HUES6 (cell line): ENCODE data around the gene SLC9A2.

Experiments used
- H3K27ac ChIP-seq: 2 replicates; pipeline ENCODE4 v1.7.0; 2013; ENCODE audit warnings: low read depth, mild to moderate bottlenecking, low read length, inconsistent platforms
- H3K27me3 ChIP-seq: 2 replicates; pipeline ENCODE4 v1.6.1; 2013; ENCODE audit warnings: low read length; ENCODE audit not compliant: control insufficient read depth, insufficient read depth
- H3K36me3 ChIP-seq: 2 replicates; pipeline ENCODE4 v1.6.1; 2013; ENCODE audit warnings: low read length; ENCODE audit not compliant: control insufficient read depth, insufficient read depth
- H3K4me1 ChIP-seq: 2 replicates; pipeline ENCODE4 v1.6.1; 2013; ENCODE audit warnings: low read length; ENCODE audit not compliant: control insufficient read depth, insufficient read depth
- H3K4me3 ChIP-seq: 2 replicates; pipeline ENCODE4 v1.5.1; 2013; ENCODE audit warnings: low read depth, low read length
- H3K9ac ChIP-seq: one replicate; pipeline ENCODE4 v1.6.1; 2013; ENCODE audit warnings: mild to moderate bottlenecking, low read length
- H3K9me3 ChIP-seq: 2 replicates; pipeline ENCODE4 v1.6.1; 2013; ENCODE audit warnings: low read depth, low read length; ENCODE audit not compliant: control insufficient read depth, insufficient read depth

Gene SLC9A2

GRCh38 chr2:102619414-102620319 is at the start of gene SLC9A2:
Gene SLC9A2, plus strand, starts transcription at chr2:102619553. Its CDS starts 296 bp downstream, at chr2:102619849.
- H3K27me3 ChIP-seq, result peaks cover 80% of the 10 kb centered on the region
- H3K9ac ChIP-seq, result peak within 1 kb of the TSS; percentile 20
- no peaks in the 10 kb centered on the region for H3K9me3 ChIP-seq
- peak within 1 kb of the TSS; percentile 75 for H3K4me3 ChIP-seq
- H3K4me1 ChIP-seq, result peaks cover 14% of the 10 kb centered on the region
- H3K27ac ChIP-seq, result no peak within 1 kb of the TSS
- H3K36me3 ChIP-seq, result no peaks in the 10 kb centered on the region

DNA sequence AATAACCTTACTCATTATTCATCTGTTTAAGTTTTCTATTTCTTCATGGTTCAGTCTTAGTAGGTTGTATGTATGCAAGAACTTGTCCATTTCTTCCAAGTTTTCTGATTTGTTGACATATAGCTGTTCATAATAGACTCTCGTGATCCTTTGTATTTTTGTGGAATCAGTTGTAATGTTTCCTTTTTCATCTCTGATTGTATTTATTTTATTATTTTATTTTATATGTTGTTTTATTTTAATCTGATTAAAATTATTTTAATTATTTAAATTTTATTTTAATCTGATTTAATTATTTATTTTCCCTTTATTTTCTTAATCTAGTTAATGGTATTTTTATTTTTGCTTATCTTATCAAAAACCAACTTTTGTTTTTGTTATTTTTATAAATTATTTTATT is 43.5 kb upstream of the SLC9A2 start:
- Histone ChIP-seq H3K27ac (no peak overlapping the region), H3K4me1 (no peaks in the 10 kb centered on the region), H3K27me3 (no peaks in the 10 kb centered on the region), H3K9ac (no peak overlapping the region), H3K9me3 (peaks cover 5% of the 10 kb centered on the region; the same call in 1 of the 2 replicates), H3K36me3 (no peaks in the 10 kb centered on the region), H3K4me3 (no peak overlapping the region)

DNA sequence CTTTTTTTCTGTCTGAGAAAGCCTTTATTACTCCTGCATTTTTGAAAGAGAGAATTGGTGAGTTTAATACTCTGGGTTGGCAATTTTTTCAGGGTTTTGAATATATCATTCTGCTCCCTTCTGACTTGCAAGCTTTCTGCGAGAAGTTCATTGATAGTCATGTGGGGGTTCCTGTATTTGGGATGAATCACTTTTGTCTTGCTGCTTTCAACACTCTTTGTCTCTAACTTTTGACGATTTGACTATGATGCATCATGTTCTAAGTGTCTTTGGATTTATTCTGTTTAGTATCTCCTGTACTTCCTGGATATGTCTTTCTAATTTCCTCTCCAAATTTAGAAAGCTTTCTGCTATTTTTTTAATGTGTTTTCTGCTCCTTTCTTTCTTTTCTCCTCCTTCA is 41.0 kb upstream of the SLC9A2 start:
- H3K9ac ChIP-seq, result no peak overlapping the region
- H3K9me3 ChIP-seq, result peaks cover 2% of the 10 kb centered on the region; the same call in 1 of the 2 replicates
- no peaks in the 10 kb centered on the region for H3K36me3 ChIP-seq
- no peaks in the 10 kb centered on the region for H3K27me3 ChIP-seq
- H3K27ac ChIP-seq, result no peak overlapping the region
- H3K4me3 ChIP-seq, result no peak overlapping the region
- no peaks in the 10 kb centered on the region for H3K4me1 ChIP-seq

DNA sequence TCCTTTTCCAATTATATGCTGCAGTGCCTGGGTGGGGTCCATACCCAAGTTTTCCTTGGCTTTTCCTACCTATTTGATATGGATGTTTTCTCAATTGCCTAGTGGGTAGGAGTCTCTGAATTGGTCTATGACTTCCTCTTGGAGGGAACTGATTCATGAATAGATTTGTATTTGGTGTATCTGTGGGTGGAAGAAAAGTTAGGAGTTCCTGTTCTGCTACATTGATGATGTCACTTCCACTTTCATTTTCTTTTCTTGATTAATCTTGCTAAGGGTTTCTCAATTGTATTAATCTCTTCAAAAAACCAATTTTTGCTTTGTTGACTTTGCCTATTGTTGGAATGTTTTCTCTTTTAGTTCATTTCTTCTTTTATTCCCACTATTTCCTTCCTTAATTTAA is 37.4 kb upstream of the SLC9A2 start:
- H3K27ac ChIP-seq, result no peak overlapping the region
- no peaks in the 10 kb centered on the region for H3K9me3 ChIP-seq
- H3K27me3 ChIP-seq, result no peaks in the 10 kb centered on the region
- H3K4me1 ChIP-seq, result peaks cover 9% of the 10 kb centered on the region
- no peak overlapping the region for H3K4me3 ChIP-seq
- no peak overlapping the region for H3K9ac ChIP-seq
- no peaks in the 10 kb centered on the region for H3K36me3 ChIP-seq

DNA sequence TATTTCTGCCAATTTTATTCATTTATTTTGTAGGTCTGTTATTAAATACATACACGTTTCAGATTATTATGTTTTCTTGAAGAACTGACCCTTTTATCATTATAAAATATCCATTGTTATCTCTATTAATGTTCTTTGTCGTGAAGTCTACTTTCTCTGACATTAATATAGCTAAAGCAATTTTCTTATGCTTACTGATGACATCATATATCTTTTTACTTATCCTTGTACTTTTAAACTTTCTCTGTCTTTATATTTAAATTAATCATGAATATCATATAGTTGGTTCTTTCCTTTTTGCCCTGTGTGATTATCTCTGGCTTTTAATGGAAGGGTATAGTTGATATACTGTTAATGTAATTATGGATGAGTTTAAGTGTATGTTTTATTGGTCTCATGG is 36.5 kb upstream of the SLC9A2 start:
- Histone ChIP-seq H3K36me3 (no peaks in the 10 kb centered on the region), H3K9ac (no peak overlapping the region), H3K4me3 (no peak overlapping the region), H3K4me1 (peaks cover 10% of the 10 kb centered on the region), H3K27me3 (no peaks in the 10 kb centered on the region), H3K27ac (no peak overlapping the region), H3K9me3 (no peaks in the 10 kb centered on the region)

DNA sequence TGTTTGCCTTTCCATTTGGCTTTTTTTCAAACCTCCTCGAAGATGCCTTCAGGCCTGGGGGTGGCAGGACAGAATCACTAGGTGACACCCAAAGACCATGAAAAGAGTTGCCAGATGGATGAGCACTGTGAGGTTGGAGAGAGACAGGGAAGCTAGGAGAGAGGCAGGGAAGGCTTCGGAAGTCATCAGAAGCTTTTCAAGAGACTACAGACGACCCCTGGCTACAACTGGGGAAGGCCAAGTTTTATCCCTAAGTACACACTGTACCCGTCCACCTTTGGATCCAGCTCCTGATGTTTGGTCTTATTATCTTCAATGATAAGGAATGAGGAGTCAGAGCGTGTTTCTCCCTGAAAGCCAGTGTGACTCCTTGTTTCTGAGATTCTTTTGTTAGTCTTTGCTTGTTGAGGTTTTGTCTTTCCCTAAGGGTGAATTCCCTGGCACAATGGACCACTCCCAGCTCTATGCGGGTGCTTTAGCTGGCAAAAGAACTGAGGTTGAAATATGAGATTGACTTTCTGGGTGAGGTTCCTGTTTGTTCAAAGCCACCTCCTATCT is 33.4 kb upstream of the SLC9A2 start:
- no peaks in the 10 kb centered on the region for H3K27me3 ChIP-seq
- no peak overlapping the region for H3K9ac ChIP-seq
- no peak overlapping the region for H3K27ac ChIP-seq
- no peak overlapping the region for H3K4me3 ChIP-seq
- no peaks in the 10 kb centered on the region for H3K36me3 ChIP-seq
- no peaks in the 10 kb centered on the region for H3K9me3 ChIP-seq
- H3K4me1 ChIP-seq, result peaks cover 10% of the 10 kb centered on the region

GRCh38 chr2:102588213-102588939 is 31.0 kb upstream of the SLC9A2 start:
- Histone ChIP-seq H3K9ac (no peak overlapping the region), H3K4me3 (no peak overlapping the region), H3K9me3 (no peaks in the 10 kb centered on the region), H3K27ac (no peak overlapping the region), H3K36me3 (no peaks in the 10 kb centered on the region), H3K4me1 (peaks cover 10% of the 10 kb centered on the region), H3K27me3 (no peaks in the 10 kb centered on the region)

GRCh38 chr2:102589444-102589843 is 29.9 kb upstream of the SLC9A2 start:
- H3K27ac ChIP-seq, result no peak overlapping the region
- peaks cover 10% of the 10 kb centered on the region for H3K4me1 ChIP-seq
- H3K36me3 ChIP-seq, result no peaks in the 10 kb centered on the region
- H3K9me3 ChIP-seq, result no peaks in the 10 kb centered on the region
- no peak overlapping the region for H3K4me3 ChIP-seq
- no peaks in the 10 kb centered on the region for H3K27me3 ChIP-seq
- H3K9ac ChIP-seq, result no peak overlapping the region

- no peaks in the 10 kb centered on the region for H3K9me3 ChIP-seq
- H3K4me1 ChIP-seq, result peaks cover 4% of the 10 kb centered on the region; the same call in 1 of the 2 replicates
- no peaks in the 10 kb centered on the region for H3K27me3 ChIP-seq
- no peak overlapping the region for H3K4me3 ChIP-seq
- H3K27ac ChIP-seq, result no peak overlapping the region
- H3K36me3 ChIP-seq, result no peaks in the 10 kb centered on the region
- no peak overlapping the region for H3K9ac ChIP-seq
Observed at GRCh38 chr2:102591491-102592045, 27.8 kb upstream of the SLC9A2 start.

DNA sequence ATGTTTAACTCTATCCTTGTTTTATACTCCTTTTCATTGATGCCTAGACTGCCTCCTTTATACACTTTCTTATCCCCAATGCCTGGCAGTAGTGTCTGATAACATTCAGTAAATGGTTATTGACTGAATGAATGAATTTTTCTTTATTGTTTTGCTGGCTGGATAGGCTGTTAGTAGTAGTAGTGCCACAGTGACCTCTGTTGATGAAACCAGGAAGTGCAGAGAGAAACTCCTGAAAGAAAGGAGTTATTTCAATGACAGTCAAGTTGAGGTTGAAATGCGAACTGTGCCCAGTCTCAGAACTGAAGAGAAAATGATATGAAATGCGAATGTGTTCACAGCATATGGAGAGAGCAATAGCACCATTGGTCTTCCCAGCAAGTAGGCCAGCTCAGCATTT is 26.8 kb upstream of the SLC9A2 start:
- Histone ChIP-seq H3K9me3 (no peaks in the 10 kb centered on the region), H3K27me3 (no peaks in the 10 kb centered on the region), H3K4me1 (no peaks in the 10 kb centered on the region), H3K9ac (no peak overlapping the region), H3K4me3 (no peak overlapping the region), H3K36me3 (no peaks in the 10 kb centered on the region), H3K27ac (no peak overlapping the region)
